Activated naive CD8-positive, alpha-beta T cell treated with anti-CD3 and anti-CD28 coated beads, Interleukin-2, amount 50 U/mL, for 24 hours (primary cell): ENCODE data around the gene CCDC148.
A peak's percentile ranks its signal among the peaks of the same experiment; 100 is the strongest.

Experiments used
- ATAC-seq: fragments of 150-1000 bp; cut with Tn5 transposase; one replicate; pipeline ENCODE4 v1.10.0; 2021
- DNase-seq: peaks from one replicate; pipeline ENCODE4 v3.0.0; 2021
- H3K27ac Mint-ChIP-seq: one replicate; pipeline ENCODE4 v1.8.0; 2021; ENCODE audit warnings: mild to moderate bottlenecking, mixed read lengths
- H3K27me3 Mint-ChIP-seq: one replicate; pipeline ENCODE4 v1.8.0; 2021; ENCODE audit warnings: mixed read lengths
- H3K36me3 Mint-ChIP-seq: one replicate; pipeline ENCODE4 v1.8.0; 2021; ENCODE audit warnings: low read depth, mixed read lengths
- H3K4me1 Mint-ChIP-seq: one replicate; pipeline ENCODE4 v1.8.0; 2021; ENCODE audit warnings: mixed read lengths
- H3K4me3 Mint-ChIP-seq: one replicate; pipeline ENCODE4 v1.8.0; 2021; ENCODE audit warnings: mild to moderate bottlenecking, moderate library complexity, mixed read lengths
- H3K9me3 Mint-ChIP-seq: one replicate; pipeline ENCODE4 v1.8.0; 2021; ENCODE audit warnings: mixed read lengths

Gene CCDC148

DNA sequence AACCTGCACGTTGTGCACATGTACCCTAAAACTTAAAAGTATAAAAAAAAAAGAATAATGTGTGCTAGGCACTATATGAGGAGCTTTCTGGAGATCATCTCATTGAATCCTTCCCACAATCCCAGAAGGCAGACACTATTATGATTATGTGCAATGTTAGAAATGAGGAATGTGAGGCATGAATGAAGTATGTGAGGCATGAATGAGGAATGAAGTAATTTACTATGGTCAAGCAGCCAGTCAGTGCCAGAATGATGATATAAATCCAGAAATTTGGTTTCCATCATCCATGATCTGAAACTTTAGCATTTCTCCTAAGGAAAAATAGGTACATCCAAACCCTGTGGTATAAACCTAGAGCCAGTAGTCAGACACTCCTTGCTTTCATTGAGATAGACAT lies 42.0 kb downstream of the CCDC148 start:
- DNase-seq, result no peak
- Mint-ChIP-seq H3K9me3 (peaks cover 38% of the 10 kb centered on the region), H3K36me3 (no peaks in the 10 kb centered on the region), H3K27me3 (peaks cover 7% of the 10 kb centered on the region), H3K27ac (no peak overlapping the region), H3K4me3 (no peak overlapping the region), H3K4me1 (no peaks in the 10 kb centered on the region)
- ATAC-seq, result no peak

DNA sequence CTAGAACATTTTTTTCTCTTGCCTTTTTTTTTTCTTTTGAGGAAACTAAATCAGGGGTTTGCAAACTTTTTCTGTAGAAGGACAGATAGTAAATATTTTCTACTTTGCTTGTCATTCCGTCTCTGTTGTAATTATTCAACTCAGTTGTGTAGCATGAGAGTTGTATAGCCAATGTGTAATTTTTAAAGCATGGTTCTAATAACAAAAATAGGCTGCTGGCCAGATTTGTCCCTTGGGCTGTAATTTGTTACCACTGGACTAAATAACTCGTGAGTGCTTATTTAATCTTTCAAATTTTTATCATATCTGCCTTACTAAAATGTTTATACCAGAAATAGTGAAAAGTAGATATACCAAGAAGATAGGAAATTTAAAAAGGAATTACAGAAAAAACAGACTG lies 43.0 kb downstream of the CCDC148 start:
- Mint-ChIP-seq H3K27ac (no peak overlapping the region), H3K4me1 (no peaks in the 10 kb centered on the region), H3K36me3 (no peaks in the 10 kb centered on the region), H3K4me3 (no peak overlapping the region), H3K27me3 (peaks cover 7% of the 10 kb centered on the region), H3K9me3 (peaks cover 42% of the 10 kb centered on the region)
- no peak for DNase-seq
- no peak for ATAC-seq

- Mint-ChIP-seq H3K27ac (no peak overlapping the region), H3K4me1 (no peaks in the 10 kb centered on the region), H3K4me3 (no peak overlapping the region), H3K9me3 (peaks cover 42% of the 10 kb centered on the region), H3K36me3 (no peaks in the 10 kb centered on the region), H3K27me3 (peaks cover 7% of the 10 kb centered on the region)
- no peak for DNase-seq
- no peak for ATAC-seq
Observed at GRCh38 chr2:158412206-158412605, 44.3 kb downstream of the CCDC148 start.

GRCh38 chr2:158411748-158412147 lies 44.8 kb downstream of the CCDC148 start:
- no peak for ATAC-seq
- H3K36me3 Mint-ChIP-seq, result no peaks in the 10 kb centered on the region
- no peak for DNase-seq

DNA sequence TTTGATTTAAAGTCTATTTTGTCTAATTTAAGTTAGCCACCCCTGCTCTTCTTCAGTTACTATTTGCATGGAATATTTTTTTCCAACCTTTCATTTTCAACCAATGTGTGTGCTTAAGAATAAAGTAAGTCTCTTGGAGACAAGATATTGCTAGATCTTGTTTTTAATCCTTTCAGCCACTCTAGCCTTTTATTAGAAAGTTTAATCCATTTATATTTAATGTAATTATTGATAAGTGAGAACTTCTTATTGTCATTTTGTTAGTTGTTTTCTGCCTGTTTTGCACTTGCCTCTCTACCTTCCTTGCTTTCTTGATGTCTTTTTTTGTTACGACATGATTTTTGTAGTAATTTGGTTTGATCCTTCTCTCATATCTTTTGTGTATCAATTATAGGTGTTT lies 46.4 kb downstream of the CCDC148 start:
- ATAC-seq, result no peak
- no peaks in the 10 kb centered on the region for H3K4me1 Mint-ChIP-seq
- no peak overlapping the region for H3K27ac Mint-ChIP-seq
- H3K27me3 Mint-ChIP-seq, result peaks cover 7% of the 10 kb centered on the region
- no peak overlapping the region for H3K4me3 Mint-ChIP-seq
- no peak for DNase-seq
- H3K9me3 Mint-ChIP-seq, result peaks cover 28% of the 10 kb centered on the region
- H3K36me3 Mint-ChIP-seq, result no peaks in the 10 kb centered on the region

More at GRCh38 chr2:158411748-158412147, 44.8 kb downstream of the CCDC148 start:
- H3K27me3 Mint-ChIP-seq, result peaks cover 7% of the 10 kb centered on the region
- no peak overlapping the region for H3K27ac Mint-ChIP-seq
- no peaks in the 10 kb centered on the region for H3K4me1 Mint-ChIP-seq
- no peak overlapping the region for H3K4me3 Mint-ChIP-seq
- H3K9me3 Mint-ChIP-seq, result peaks cover 41% of the 10 kb centered on the region

DNA sequence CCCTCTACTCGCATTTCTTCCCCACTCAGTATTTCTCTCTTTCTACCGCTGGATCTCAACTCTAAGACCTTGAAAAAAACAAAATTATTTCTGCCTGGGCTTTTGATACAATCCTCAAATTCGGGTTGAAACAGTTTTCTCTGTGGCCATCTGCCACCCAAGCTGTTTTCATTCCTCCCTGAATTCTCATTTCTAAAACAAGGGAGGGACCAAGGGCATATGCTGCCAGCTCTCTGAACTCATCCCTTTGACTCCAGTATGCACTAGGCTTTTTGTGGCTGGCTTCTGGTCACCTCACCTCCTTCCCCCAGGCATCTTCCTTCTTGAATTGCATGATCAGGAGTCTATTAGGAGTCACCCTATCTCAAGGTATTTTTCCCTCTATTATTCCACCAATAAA lies 49.5 kb downstream of the CCDC148 start:
- H3K9me3 Mint-ChIP-seq, result peaks cover 25% of the 10 kb centered on the region
- no peaks in the 10 kb centered on the region for H3K4me1 Mint-ChIP-seq
- no peaks in the 10 kb centered on the region for H3K36me3 Mint-ChIP-seq
- peaks cover 7% of the 10 kb centered on the region for H3K27me3 Mint-ChIP-seq
- no peak overlapping the region for H3K27ac Mint-ChIP-seq
- ATAC-seq (no peak), DNase-seq (no peak)
- H3K4me3 Mint-ChIP-seq, result no peak overlapping the region

GRCh38 chr2:158405341-158405740 lies 51.2 kb downstream of the CCDC148 start:
- Mint-ChIP-seq H3K27me3 (peaks cover 5% of the 10 kb centered on the region), H3K4me3 (no peak overlapping the region), H3K9me3 (peaks cover 12% of the 10 kb centered on the region), H3K36me3 (no peaks in the 10 kb centered on the region), H3K4me1 (no peaks in the 10 kb centered on the region), H3K27ac (no peak overlapping the region)
- no peak for DNase-seq
- ATAC-seq, result no peak

- Mint-ChIP-seq H3K9me3 (no peaks in the 10 kb centered on the region), H3K27ac (no peak overlapping the region), H3K4me3 (no peak overlapping the region), H3K36me3 (no peaks in the 10 kb centered on the region), H3K4me1 (no peaks in the 10 kb centered on the region), H3K27me3 (peaks cover 18% of the 10 kb centered on the region)
- peak; percentile 49 for ATAC-seq
- DNase-seq, result no peak
Observed at GRCh38 chr2:158403237-158403636, 53.3 kb downstream of the CCDC148 start.

DNA sequence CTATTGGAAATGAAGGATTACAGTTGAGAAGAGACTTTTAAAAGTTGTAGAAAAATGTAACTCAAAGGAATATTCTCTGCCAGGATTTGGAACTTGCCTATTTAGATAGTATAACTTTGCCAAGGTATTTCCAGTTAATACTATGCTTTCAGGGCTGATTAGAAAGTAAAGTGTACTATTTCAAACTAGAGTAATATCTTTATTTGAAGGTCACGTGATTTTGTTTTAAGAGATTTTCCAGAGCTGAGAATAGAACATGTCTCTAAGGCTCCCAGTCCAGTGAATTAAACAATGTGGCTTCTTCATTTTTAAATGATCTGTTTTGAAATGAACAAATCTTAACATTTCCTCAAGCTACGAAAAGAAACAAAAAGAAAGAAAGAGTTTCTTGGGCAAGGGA lies 53.9 kb downstream of the CCDC148 start:
- H3K27me3 Mint-ChIP-seq, result peaks cover 23% of the 10 kb centered on the region
- ATAC-seq, result no peak

GRCh38 chr2:158395166-158395565 lies 61.4 kb downstream of the CCDC148 start:
- Mint-ChIP-seq H3K4me3 (no peak overlapping the region), H3K36me3 (no peaks in the 10 kb centered on the region), H3K27me3 (peaks cover 26% of the 10 kb centered on the region), H3K9me3 (no peaks in the 10 kb centered on the region), H3K27ac (no peak overlapping the region), H3K4me1 (peaks cover 7% of the 10 kb centered on the region)
- DNase-seq (no peak), ATAC-seq (no peak)

More for the DNA sequence above, 53.9 kb downstream of the CCDC148 start:
- DNase-seq, result no peak
- no peaks in the 10 kb centered on the region for H3K36me3 Mint-ChIP-seq
- no peaks in the 10 kb centered on the region for H3K4me1 Mint-ChIP-seq
- no peak overlapping the region for H3K4me3 Mint-ChIP-seq
- H3K9me3 Mint-ChIP-seq, result no peaks in the 10 kb centered on the region
- no peak overlapping the region for H3K27ac Mint-ChIP-seq

GRCh38 chr2:158394453-158394852 lies 62.1 kb downstream of the CCDC148 start:
- ATAC-seq, result no peak
- Mint-ChIP-seq H3K27me3 (peaks cover 18% of the 10 kb centered on the region), H3K36me3 (no peaks in the 10 kb centered on the region), H3K4me3 (no peak overlapping the region), H3K4me1 (peaks cover 7% of the 10 kb centered on the region), H3K27ac (no peak overlapping the region), H3K9me3 (no peaks in the 10 kb centered on the region)
- no peak for DNase-seq

DNA sequence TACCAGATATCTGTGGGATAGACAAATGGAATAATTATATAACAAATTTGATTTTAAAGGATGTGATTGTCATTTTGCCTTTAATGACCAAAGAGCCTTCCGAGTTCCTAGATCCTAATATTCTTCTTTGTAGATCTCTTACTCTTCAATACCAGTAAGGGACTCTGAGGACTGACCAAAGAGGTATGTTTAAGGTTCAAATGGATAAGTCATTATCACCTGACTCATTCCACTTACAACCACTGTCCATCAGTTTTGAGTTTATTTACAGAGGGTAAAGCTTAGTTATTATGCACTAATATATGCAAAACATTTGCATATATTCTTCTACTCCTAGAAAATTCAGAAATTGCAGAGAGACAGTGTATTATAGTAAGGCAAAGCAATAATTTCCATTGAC lies 62.7 kb downstream of the CCDC148 start:
- no peak for DNase-seq
- Mint-ChIP-seq H3K27me3 (peaks cover 16% of the 10 kb centered on the region), H3K9me3 (no peaks in the 10 kb centered on the region), H3K36me3 (no peaks in the 10 kb centered on the region), H3K27ac (no peak overlapping the region), H3K4me3 (no peak overlapping the region), H3K4me1 (peaks cover 7% of the 10 kb centered on the region)
- ATAC-seq, result no peak

DNA sequence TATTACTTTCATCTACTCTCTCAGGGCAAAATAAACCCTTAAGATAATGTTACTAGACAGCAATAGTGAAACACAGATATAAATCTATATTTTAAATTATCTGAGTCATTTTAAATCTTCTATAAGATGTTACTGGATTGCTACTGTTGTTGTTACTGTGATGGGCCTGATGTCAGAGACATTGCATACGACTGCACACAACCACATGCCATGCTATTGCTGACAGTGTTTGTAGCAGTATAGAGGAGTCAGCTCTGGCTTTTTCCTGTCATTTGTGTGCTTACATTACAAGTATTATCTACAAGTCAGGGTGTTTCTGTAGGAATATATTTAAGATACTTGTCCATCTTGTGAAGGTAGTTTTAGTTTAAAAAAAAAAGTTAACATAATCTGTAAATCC lies 63.9 kb downstream of the CCDC148 start:
- H3K4me1 Mint-ChIP-seq, result peaks cover 7% of the 10 kb centered on the region
- DNase-seq (no peak), ATAC-seq (no peak)
- peaks cover 7% of the 10 kb centered on the region for H3K27me3 Mint-ChIP-seq
- H3K27ac Mint-ChIP-seq, result no peak overlapping the region
- H3K4me3 Mint-ChIP-seq, result no peak overlapping the region
- H3K9me3 Mint-ChIP-seq, result no peaks in the 10 kb centered on the region
- H3K36me3 Mint-ChIP-seq, result no peaks in the 10 kb centered on the region

GRCh38 chr2:158391876-158392275 lies 64.7 kb downstream of the CCDC148 start:
- DNase-seq, result no peak
- ATAC-seq, result peak; percentile 95
- H3K27ac Mint-ChIP-seq, result no peak overlapping the region
- no peaks in the 10 kb centered on the region for H3K9me3 Mint-ChIP-seq
- H3K36me3 Mint-ChIP-seq, result no peaks in the 10 kb centered on the region
- peaks cover 7% of the 10 kb centered on the region for H3K4me1 Mint-ChIP-seq
- H3K27me3 Mint-ChIP-seq, result peaks cover 5% of the 10 kb centered on the region
- no peak overlapping the region for H3K4me3 Mint-ChIP-seq

- H3K36me3 Mint-ChIP-seq, result no peaks in the 10 kb centered on the region
- H3K9me3 Mint-ChIP-seq, result no peaks in the 10 kb centered on the region
- H3K27ac Mint-ChIP-seq, result no peak overlapping the region
- peaks cover 8% of the 10 kb centered on the region for H3K27me3 Mint-ChIP-seq
- H3K4me3 Mint-ChIP-seq, result no peak overlapping the region
- no peak for DNase-seq
- no peak for ATAC-seq
- H3K4me1 Mint-ChIP-seq, result peaks cover 7% of the 10 kb centered on the region
Observed at GRCh38 chr2:158391361-158391760, 65.2 kb downstream of the CCDC148 start.

GRCh38 chr2:158388159-158388558 lies 68.4 kb downstream of the CCDC148 start:
- DNase-seq (no peak), ATAC-seq (no peak)
- Mint-ChIP-seq H3K4me3 (no peak overlapping the region), H3K36me3 (no peaks in the 10 kb centered on the region), H3K4me1 (peaks cover 7% of the 10 kb centered on the region), H3K27me3 (peaks cover 8% of the 10 kb centered on the region), H3K27ac (no peak overlapping the region), H3K9me3 (no peaks in the 10 kb centered on the region)
